GM12873 (cell line): ENCODE measurements around the gene MARCHF10.

Experiments
- TF ChIP-seq, protein P1 (sequence below): IDR thresholded peaks from 2 replicates; pipeline ENCODE4 v1.5.1; 2012; ENCODE audit warnings: low read depth, mild to moderate bottlenecking, moderate library complexity, low read length, control low read depth; ENCODE audit not compliant: insufficient read depth; ENCODE audit errors: missing control alignments

The MARCHF10 gene

DNA sequence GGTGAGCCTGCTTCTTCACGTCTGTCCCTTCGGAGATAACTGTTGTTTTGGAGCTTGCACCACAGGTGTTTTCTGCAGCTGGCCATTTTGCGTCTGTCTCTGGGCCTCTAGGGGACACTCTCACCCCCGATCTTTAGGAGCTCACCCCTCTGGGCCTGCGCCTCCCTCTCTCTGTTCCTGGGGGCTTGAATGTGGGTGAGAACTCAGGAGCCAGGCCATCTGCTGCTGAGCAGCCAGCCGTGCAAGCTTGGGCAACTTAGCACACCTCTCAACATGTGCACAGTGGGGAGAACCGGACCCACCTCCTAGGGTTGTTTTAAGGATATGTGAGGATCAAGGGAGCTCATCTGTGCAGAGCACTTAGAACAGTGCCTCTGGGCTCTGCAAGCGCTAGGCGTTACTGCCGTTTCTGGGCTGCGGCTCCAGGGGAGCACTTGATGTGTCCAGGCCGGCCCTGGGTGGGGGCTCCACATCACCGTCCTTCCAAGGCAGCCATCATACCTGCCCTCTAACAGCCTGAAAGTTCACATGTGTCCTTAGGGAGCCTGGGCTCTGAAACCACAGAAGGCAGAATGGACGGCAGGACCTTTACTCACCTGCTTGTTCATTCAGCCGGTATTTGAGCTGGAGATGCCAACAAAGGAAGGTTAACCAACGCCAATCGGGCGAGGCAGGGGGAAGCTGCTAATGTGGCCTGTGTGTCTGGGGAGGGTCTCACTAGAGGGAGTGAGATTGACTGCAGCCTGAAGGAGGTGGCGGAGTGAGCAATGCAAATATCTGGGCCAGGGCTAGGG is 114.3 kb downstream of the MARCHF10 start:
- TF ChIP-seq, protein P1, sequence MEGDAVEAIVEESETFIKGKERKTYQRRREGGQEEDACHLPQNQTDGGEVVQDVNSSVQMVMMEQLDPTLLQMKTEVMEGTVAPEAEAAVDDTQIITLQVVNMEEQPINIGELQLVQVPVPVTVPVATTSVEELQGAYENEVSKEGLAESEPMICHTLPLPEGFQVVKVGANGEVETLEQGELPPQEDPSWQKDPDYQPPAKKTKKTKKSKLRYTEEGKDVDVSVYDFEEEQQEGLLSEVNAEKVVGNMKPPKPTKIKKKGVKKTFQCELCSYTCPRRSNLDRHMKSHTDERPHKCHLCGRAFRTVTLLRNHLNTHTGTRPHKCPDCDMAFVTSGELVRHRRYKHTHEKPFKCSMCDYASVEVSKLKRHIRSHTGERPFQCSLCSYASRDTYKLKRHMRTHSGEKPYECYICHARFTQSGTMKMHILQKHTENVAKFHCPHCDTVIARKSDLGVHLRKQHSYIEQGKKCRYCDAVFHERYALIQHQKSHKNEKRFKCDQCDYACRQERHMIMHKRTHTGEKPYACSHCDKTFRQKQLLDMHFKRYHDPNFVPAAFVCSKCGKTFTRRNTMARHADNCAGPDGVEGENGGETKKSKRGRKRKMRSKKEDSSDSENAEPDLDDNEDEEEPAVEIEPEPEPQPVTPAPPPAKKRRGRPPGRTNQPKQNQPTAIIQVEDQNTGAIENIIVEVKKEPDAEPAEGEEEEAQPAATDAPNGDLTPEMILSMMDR, result no peak

DNA sequence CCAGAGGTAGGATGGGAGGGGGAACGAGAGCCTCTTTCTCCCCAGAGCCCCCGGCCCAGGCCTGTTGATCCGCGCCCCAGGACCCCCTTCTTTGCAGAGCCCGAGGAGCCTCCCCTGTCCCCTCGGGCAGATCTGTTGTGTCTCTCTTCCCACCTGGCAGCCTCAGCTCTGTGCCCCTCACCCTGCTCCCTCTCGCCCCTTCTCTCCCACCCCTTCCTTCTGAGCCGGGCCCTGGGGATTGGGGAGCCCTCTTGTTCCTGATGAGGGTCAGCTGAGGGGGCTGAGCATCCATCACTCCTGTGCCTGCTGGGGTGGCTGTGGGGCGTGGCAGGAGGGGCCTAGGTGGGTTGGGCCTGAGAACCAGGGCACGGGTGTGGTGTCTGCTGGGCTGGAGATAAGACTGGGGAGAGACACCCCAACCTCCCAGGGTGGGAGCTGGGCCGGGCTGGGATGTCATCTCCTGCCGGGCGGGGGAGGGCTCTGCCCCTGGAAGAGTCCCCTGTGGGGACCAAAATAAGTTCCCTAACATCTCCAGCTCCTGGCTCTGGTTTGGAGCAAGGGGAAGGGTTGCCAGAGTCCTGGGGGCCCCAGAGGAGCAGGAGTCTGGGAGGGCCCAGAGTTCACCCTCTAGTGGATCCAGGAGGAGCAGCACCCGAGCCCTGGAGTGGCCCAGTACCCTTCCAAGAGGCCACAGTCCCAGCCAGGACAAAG is 115.2 kb downstream of the MARCHF10 start:
- TF ChIP-seq, protein P1, result peak; percentile 56

- TF ChIP-seq, protein P1, result no peak
Measured at GRCh38 chr17:62692159-62692651, 115.9 kb downstream of the MARCHF10 start.

GRCh38 chr17:62690168-62690897 is 117.8 kb downstream of the MARCHF10 start:
- TF ChIP-seq, protein P1, result no peak

DNA sequence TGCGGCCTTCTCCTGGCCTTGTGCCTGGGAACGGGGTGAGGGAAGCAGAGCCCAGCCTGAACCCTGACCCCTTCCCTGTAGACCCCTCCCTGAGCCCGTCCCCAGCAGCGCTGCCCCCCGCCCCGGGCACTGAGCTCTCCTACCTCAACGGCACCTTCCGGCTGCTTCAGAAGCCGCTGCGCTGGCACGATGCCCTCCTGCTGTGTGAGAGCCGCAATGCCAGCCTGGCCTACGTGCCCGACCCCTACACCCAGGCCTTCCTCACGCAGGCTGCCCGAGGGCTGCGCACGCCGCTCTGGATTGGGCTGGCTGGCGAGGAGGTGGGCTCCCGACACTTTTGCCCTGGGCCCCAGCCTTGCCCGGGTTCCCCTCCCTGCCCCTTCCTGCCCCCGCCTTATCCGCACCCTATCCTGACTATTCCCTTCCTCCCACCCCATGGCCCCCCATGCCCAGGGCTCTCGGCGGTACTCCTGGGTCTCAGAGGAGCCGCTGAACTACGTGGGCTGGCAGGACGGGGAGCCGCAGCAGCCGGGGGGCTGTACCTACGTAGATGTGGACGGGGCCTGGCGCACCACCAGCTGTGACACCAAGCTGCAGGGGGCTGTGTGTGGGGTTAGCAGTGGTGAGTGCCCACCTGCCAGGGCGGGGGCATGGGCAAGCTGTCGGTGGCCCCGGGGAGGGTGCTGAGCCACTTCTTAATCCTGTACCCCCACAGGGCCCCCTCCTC is 118.5 kb downstream of the MARCHF10 start:
- TF ChIP-seq, protein P1, result no peak

- TF ChIP-seq, protein P1, result no peak
Measured at GRCh38 chr17:62688398-62689160, 119.5 kb downstream of the MARCHF10 start.
